ENCODE results near the gene BCL2L12.

BCL2L12 gene

GRCh38 chr19:49662011-49662410, 3.7 kb upstream of the BCL2L12 start:
- H3K27ac ChIP-seq (ENCODE audit: low read length): no peak overlapping the region
- no peak overlapping the region for H3K4me3 ChIP-seq (ENCODE audit: low read depth in 1 of 2, low read length in 2 of 2)
- peaks cover 64% of the 10 kb centered on the region for H3K36me3 ChIP-seq (ENCODE audit: insufficient read depth, low read length)
- no peaks in the 10 kb centered on the region for H3K9me3 ChIP-seq (ENCODE audit: insufficient read depth, low read length, severe bottlenecking)
- peaks cover 47% of the 10 kb centered on the region for H3K79me2 ChIP-seq (ENCODE audit: insufficient read depth, low read length)
- H3K27me3 ChIP-seq (ENCODE audit: insufficient read depth, low read length, poor library complexity): no peaks in the 10 kb centered on the region
- peaks cover 27% of the 10 kb centered on the region for H3K4me1 ChIP-seq (ENCODE audit: insufficient read depth, low read length)
- peaks cover 46% of the 10 kb centered on the region for H4K20me1 ChIP-seq (ENCODE audit: insufficient read depth, low read length)
- DNase-seq: no peak
- TF ChIP-seq CTCF (IDR thresholded peaks at IDR 0.05; ENCODE audit: borderline replicate concordance, extremely low read depth, low read length, poor library complexity, severe bottlenecking): no peak
- TF ChIP-seq EZH2 (IDR thresholded peaks at IDR 0.05; ENCODE audit: borderline replicate concordance, low read depth, low read length, severe bottlenecking): no peak
- no peak overlapping the region for H3K9ac ChIP-seq (ENCODE audit: low read depth, low read length)
- no peak overlapping the region for H3K4me2 ChIP-seq (ENCODE audit: insufficient read depth, low read length)
- no peak for ATAC-seq (ENCODE audit: insufficient read depth, low read depth)
- H2AFZ ChIP-seq (ENCODE audit: low read depth, low read length): no peak overlapping the region

GRCh38 chr19:49663224-49663623, 2.5 kb upstream of the BCL2L12 start:
- H3K9me3 ChIP-seq (ENCODE audit: insufficient read depth, low read length, severe bottlenecking): no peaks in the 10 kb centered on the region
- H3K9ac ChIP-seq (ENCODE audit: low read depth, low read length): peak overlapping the region; percentile 72
- H4K20me1 ChIP-seq (ENCODE audit: insufficient read depth, low read length): peaks cover 46% of the 10 kb centered on the region
- H3K79me2 ChIP-seq (ENCODE audit: insufficient read depth, low read length): peaks cover 56% of the 10 kb centered on the region
- TF ChIP-seq CTCF (IDR thresholded peaks at IDR 0.05; ENCODE audit: borderline replicate concordance, extremely low read depth, low read length, poor library complexity, severe bottlenecking): no peak
- no peaks in the 10 kb centered on the region for H3K27me3 ChIP-seq (ENCODE audit: insufficient read depth, low read length, poor library complexity)
- peaks cover 59% of the 10 kb centered on the region for H3K36me3 ChIP-seq (ENCODE audit: insufficient read depth, low read length)
- peak overlapping the region; percentile 94 for H3K4me2 ChIP-seq (ENCODE audit: insufficient read depth, low read length)
- H3K4me3 ChIP-seq (ENCODE audit: low read depth in 1 of 2, low read length in 2 of 2): peak overlapping the region in 1 of 2 experiments; percentile 81; a peak in 2 of 4 replicates
- no peak overlapping the region; the same call in 1 of the 2 replicates for H3K27ac ChIP-seq (ENCODE audit: low read length)
- peaks cover 36% of the 10 kb centered on the region for H3K4me1 ChIP-seq (ENCODE audit: insufficient read depth, low read length)
- no peak overlapping the region for H2AFZ ChIP-seq (ENCODE audit: low read depth, low read length)
- no peak for ATAC-seq (ENCODE audit: insufficient read depth, low read depth)
- DNase-seq: no peak

GRCh38 chr19:49664171-49665035, 1.3 kb upstream of the BCL2L12 start:
- H3K27ac ChIP-seq (ENCODE audit: low read length): peak overlapping the region; percentile 76
- peak overlapping the region; percentile 72 for H3K9ac ChIP-seq (ENCODE audit: low read depth, low read length)
- H2AFZ ChIP-seq (ENCODE audit: low read depth, low read length): peak overlapping the region; percentile 72
- no peaks in the 10 kb centered on the region for H3K27me3 ChIP-seq (ENCODE audit: insufficient read depth, low read length, poor library complexity)
- DNase-seq (peak; percentile 91), ATAC-seq (ENCODE audit: insufficient read depth, low read depth) (peak; percentile 70)
- H3K9me3 ChIP-seq (ENCODE audit: insufficient read depth, low read length, severe bottlenecking): no peaks in the 10 kb centered on the region
- TF ChIP-seq CTCF (IDR thresholded peaks at IDR 0.05; ENCODE audit: borderline replicate concordance, extremely low read depth, low read length, poor library complexity, severe bottlenecking) (peak; percentile 23), EZH2 (IDR thresholded peaks at IDR 0.05; ENCODE audit: borderline replicate concordance, low read depth, low read length, severe bottlenecking) (no peak)
- peaks cover 36% of the 10 kb centered on the region for H4K20me1 ChIP-seq (ENCODE audit: insufficient read depth, low read length)
- peak overlapping the region; percentile 94 for H3K4me2 ChIP-seq (ENCODE audit: insufficient read depth, low read length)
- H3K79me2 ChIP-seq (ENCODE audit: insufficient read depth, low read length): peaks cover 56% of the 10 kb centered on the region
- H3K4me1 ChIP-seq (ENCODE audit: insufficient read depth, low read length): peaks cover 36% of the 10 kb centered on the region
- peak overlapping the region; percentile 53 to 81 for H3K4me3 ChIP-seq (ENCODE audit: low read depth in 1 of 2, low read length in 2 of 2)
- peaks cover 53% of the 10 kb centered on the region for H3K36me3 ChIP-seq (ENCODE audit: insufficient read depth, low read length)

Measured in DND-41 (cell line).